Measurements from ENCODE around the gene RASGRF2. TPM values are rescaled to one million over a fixed set of nuclear protein-coding genes. Genes with fewer than 3 reads are reported as not detected.

Gene RASGRF2
- total RNA-seq, 1 experiment from 2014 or later: 0.18 TPM

- TF ChIP-seq EZH2 (IDR thresholded peaks at IDR 0.05; ENCODE audit: low read length, unreplicated experiment) (no peak), CTCF (conservative IDR thresholded peaks at IDR 0.05; ENCODE audit: low read depth, low read length) (no peak), EZH2phosphoT487 (IDR thresholded peaks at IDR 0.05; ENCODE audit: borderline replicate concordance, low read length) (no peak)
- POLR2A ChIA-PET (ENCODE audit: unreplicated experiment): no interaction called here
- Histone ChIP-seq H2AFZ (ENCODE audit: low read length) (no peak overlapping the region), H3K36me3 (ENCODE audit: low read depth, low read length) (no peaks in the 10 kb centered on the region), H3K9me3 (ENCODE audit: low read length) (no peaks in the 10 kb centered on the region), H3K27ac (ENCODE audit: low read length) (no peak overlapping the region), H3F3A (ENCODE audit: low read length, unreplicated experiment) (peaks cover 9% of the 10 kb centered on the region), H4K20me1 (ENCODE audit: low read length) (no peaks in the 10 kb centered on the region), H3K4me3 (ENCODE audit: low read length) (no peak overlapping the region), H3K9me2 (replicated peaks; ENCODE audit: low read length) (no peaks in the 10 kb centered on the region), H3K4me1 (ENCODE audit: insufficient read depth, low read length) (peaks cover 34% of the 10 kb centered on the region), H3K4me2 (ENCODE audit: low read length) (no peak overlapping the region), H3K27me3 (ENCODE audit: low read length) (no peaks in the 10 kb centered on the region), H3K9ac (ENCODE audit: low read length) (no peak overlapping the region), H3K79me2 (ENCODE audit: low read length) (no peaks in the 10 kb centered on the region)
- no TSS peak for BruUV-seq (replicated peaks)
- ATAC-seq (no peak), DNase-seq (no peak)
- CTCF ChIA-PET: no interaction called here
- intact Hi-C loops (cut with micrococcal nuclease): no loop called here
Observed at GRCh38 chr5:80963521-80963895, 3.3 kb downstream of the RASGRF2 start.

- ATAC-seq: no peak
- POLR2A ChIA-PET (ENCODE audit: unreplicated experiment): no interaction called here
- peak; percentile 23 for DNase-seq
- CTCF ChIA-PET: no interaction called here
- Histone ChIP-seq H3K4me2 (ENCODE audit: low read length) (peak overlapping the region; percentile 27; the same call in 1 of the 2 replicates), H4K20me1 (ENCODE audit: low read length) (no peaks in the 10 kb centered on the region), H3K36me3 (ENCODE audit: low read depth, low read length) (no peaks in the 10 kb centered on the region), H3K9me3 (ENCODE audit: low read length) (no peaks in the 10 kb centered on the region), H3K9ac (ENCODE audit: low read length) (no peak overlapping the region), H3K27ac (ENCODE audit: low read length) (no peak overlapping the region), H3K9me2 (replicated peaks; ENCODE audit: low read length) (no peaks in the 10 kb centered on the region), H3F3A (ENCODE audit: low read length, unreplicated experiment) (peaks cover 10% of the 10 kb centered on the region), H3K27me3 (ENCODE audit: low read length) (no peaks in the 10 kb centered on the region), H2AFZ (ENCODE audit: low read length) (0 out of 2 replicates have a peak overlapping the region, but pooled peaks have one; percentile 2), H3K79me2 (ENCODE audit: low read length) (no peaks in the 10 kb centered on the region), H3K4me1 (ENCODE audit: insufficient read depth, low read length) (peaks cover 37% of the 10 kb centered on the region), H3K4me3 (ENCODE audit: low read length) (no peak overlapping the region)
- intact Hi-C loops (cut with micrococcal nuclease): no loop called here
- BruUV-seq (replicated peaks): no TSS peak
- TF ChIP-seq EZH2phosphoT487 (IDR thresholded peaks at IDR 0.05; ENCODE audit: borderline replicate concordance, low read length): no peak
- no peak for TF ChIP-seq CTCF (conservative IDR thresholded peaks at IDR 0.05; ENCODE audit: low read depth, low read length)
- TF ChIP-seq EZH2 (IDR thresholded peaks at IDR 0.05; ENCODE audit: low read length, unreplicated experiment): no peak
Observed at GRCh38 chr5:80963966-80964481, 3.9 kb downstream of the RASGRF2 start.

- POLR2A ChIA-PET (ENCODE audit: unreplicated experiment): no interaction called here
- intact Hi-C loops (cut with micrococcal nuclease): no loop called here
- Histone ChIP-seq H3K9me2 (replicated peaks; ENCODE audit: low read length) (no peaks in the 10 kb centered on the region), H3K36me3 (ENCODE audit: low read depth, low read length) (no peaks in the 10 kb centered on the region), H3K4me1 (ENCODE audit: insufficient read depth, low read length) (peaks cover 37% of the 10 kb centered on the region), H3F3A (ENCODE audit: low read length, unreplicated experiment) (peaks cover 10% of the 10 kb centered on the region), H3K27ac (ENCODE audit: low read length) (0 out of 2 replicates have a peak overlapping the region, but pooled peaks have one; percentile 3), H3K9ac (ENCODE audit: low read length) (no peak overlapping the region), H3K27me3 (ENCODE audit: low read length) (no peaks in the 10 kb centered on the region), H2AFZ (ENCODE audit: low read length) (0 out of 2 replicates have a peak overlapping the region, but pooled peaks have one; percentile 2), H3K4me3 (ENCODE audit: low read length) (no peak overlapping the region), H3K79me2 (ENCODE audit: low read length) (no peaks in the 10 kb centered on the region), H3K9me3 (ENCODE audit: low read length) (no peaks in the 10 kb centered on the region), H4K20me1 (ENCODE audit: low read length) (no peaks in the 10 kb centered on the region), H3K4me2 (ENCODE audit: low read length) (peak overlapping the region; percentile 27; the same call in 1 of the 2 replicates)
- ATAC-seq (no peak), DNase-seq (no peak)
- TF ChIP-seq CTCF (conservative IDR thresholded peaks at IDR 0.05; ENCODE audit: low read depth, low read length) (no peak), EZH2phosphoT487 (IDR thresholded peaks at IDR 0.05; ENCODE audit: borderline replicate concordance, low read length) (no peak), EZH2 (IDR thresholded peaks at IDR 0.05; ENCODE audit: low read length, unreplicated experiment) (no peak)
- CTCF ChIA-PET: no interaction called here
- BruUV-seq (replicated peaks): no TSS peak
Observed at GRCh38 chr5:80964491-80964890, 4.3 kb downstream of the RASGRF2 start.

Measured in PC-3 (cell line).